Activated CD8-positive, alpha-beta T cell treated with anti-CD3 and anti-CD28 coated beads for 36 hours (primary cell): ENCODE results near the gene TRAPPC12. TPM values are rescaled to one million over a fixed set of nuclear protein-coding genes. Genes with fewer than 3 reads are reported as not detected.

ENCODE experiments used
- ATAC-seq: fragments of 200-7000 bp; cut with Tn5 transposase; one replicate; pipeline ENCODE4 v1.10.0; 2021; ENCODE audit warnings: mild to moderate bottlenecking, moderate library complexity
- CTCF ChIA-PET: fragments of 350-600 bp; sonication (Branson Sonifier 250); formaldehyde crosslinking; loops from one replicate; lab custom pipeline; 2021; ENCODE audit warnings: antibody characterized with exemption; lab: Charles Lee
- POLR2A ChIA-PET: fragments of 350-600 bp; sonication (Branson Sonifier 250); formaldehyde crosslinking; loops from one replicate; lab custom pipeline; 2021; ENCODE audit warnings: antibody characterized with exemption; lab: Charles Lee
- DNase-seq: peaks from one replicate; pipeline ENCODE4 v3.0.0-alpha.2; 2020
- H3K27ac Mint-ChIP-seq: one replicate; pipeline ENCODE4 v1.8.0; 2021; ENCODE audit warnings: mild to moderate bottlenecking, mixed read lengths
- H3K27me3 Mint-ChIP-seq: one replicate; pipeline ENCODE4 v1.8.0; 2021; ENCODE audit warnings: mixed read lengths
- H3K36me3 Mint-ChIP-seq: one replicate; pipeline ENCODE4 v1.8.0; 2021; ENCODE audit warnings: low read depth, mixed read lengths
- H3K4me1 Mint-ChIP-seq: one replicate; pipeline ENCODE4 v1.8.0; 2021; ENCODE audit warnings: low read depth, mixed read lengths
- H3K4me3 Mint-ChIP-seq: one replicate; pipeline ENCODE4 v1.8.0; 2021; ENCODE audit warnings: mild to moderate bottlenecking, moderate library complexity, mixed read lengths
- H3K9me3 Mint-ChIP-seq: one replicate; pipeline ENCODE4 v1.8.0; 2021; ENCODE audit warnings: mixed read lengths
- CTCF ChIP-seq: fragments of 200-600 bp; IDR thresholded peaks from one replicate; pipeline ENCODE4 v1.8.0; 2022; ENCODE audit warnings: antibody characterized with exemption, mild to moderate bottlenecking
- intact Hi-C: fragments of 100-400 bp; cut with micrococcal nuclease; formaldehyde crosslinking; loops from one replicate; pipeline ENCODE4 v1.10.0; 2022
- total RNA-seq, 2 experiments: library from RNA; stranded (reverse); gene quantifications; one replicate each; pipeline ENCODE4 v1.2.3, GENCODE V29; 2021

TRAPPC12 gene
- total RNA-seq, 2 experiments from 2014 or later = 52.9 to 65.3 TPM

GRCh38 chr2:3377612-3378432 is 1.7 kb upstream of the TRAPPC12 start, which contains the start of gene EIPR1:
EIPR1 (minus strand) TSS chr2:3377818; CDS start chr2:3377689, 129 bp downstream.
- Mint-ChIP-seq H3K4me3 (peak within 1 kb of the TSS; percentile 93), H3K9me3 (no peaks in the 10 kb centered on the region), H3K4me1 (peaks cover 31% of the 10 kb centered on the region), H3K27ac (peak within 1 kb of the TSS; percentile 93), H3K36me3 (peaks cover 24% of the 10 kb centered on the region), H3K27me3 (no peaks in the 10 kb centered on the region)
- ChIA-PET POLR2A (interaction anchor here (0.7 to 2.3 kb wide), 5 partner anchors 22 to 186 kb away, joined by 3 to 8 read pairs (median 3); partner anchors contain the start of gene RNASEH1), CTCF (interaction anchor here (1.0 to 1.3 kb wide), 2 partner anchors 18 to 46 kb away, joined by 3 to 4 read pairs; no protein-coding TSS in a partner anchor)
- no peak for TF ChIP-seq CTCF
- intact Hi-C loops = no loop called here
- ATAC-seq (peak; percentile 85), DNase-seq (peak; percentile 98)

GRCh38 chr2:3379339-3379646 is 201 bp upstream of the TRAPPC12 start:
- Mint-ChIP-seq H3K27ac (peak overlapping the region; percentile 93), H3K4me1 (peaks cover 35% of the 10 kb centered on the region), H3K36me3 (peaks cover 28% of the 10 kb centered on the region), H3K27me3 (no peaks in the 10 kb centered on the region), H3K9me3 (no peaks in the 10 kb centered on the region), H3K4me3 (peak overlapping the region; percentile 93)
- no peak for DNase-seq
- no peak for ATAC-seq
- POLR2A ChIA-PET = interaction anchor here (0.6 to 1.4 kb wide), 5 partner anchors 10 to 179 kb away, joined by 3 read pairs; partner anchors contain the start of gene RNASEH1
- intact Hi-C loops = no loop called here
- CTCF ChIA-PET = interaction anchor here (1.2 to 1.9 kb wide), 4 partner anchors 13 to 273 kb away, joined by 3 to 5 read pairs (median 5); no protein-coding TSS in a partner anchor
- TF ChIP-seq CTCF = no peak

GRCh38 chr2:3386448-3386958 is 7.0 kb downstream of the TRAPPC12 start:
- no peak overlapping the region for H3K27ac Mint-ChIP-seq
- TF ChIP-seq CTCF = no peak
- no peak for DNase-seq
- CTCF ChIA-PET = interaction anchor here (1.5 to 4.2 kb wide), 2 partner anchors 37 to 75 kb away, joined by 5 to 28 read pairs; no protein-coding TSS in a partner anchor
- peaks cover 27% of the 10 kb centered on the region for H3K4me1 Mint-ChIP-seq
- H3K27me3 Mint-ChIP-seq = no peaks in the 10 kb centered on the region
- H3K9me3 Mint-ChIP-seq = no peaks in the 10 kb centered on the region
- H3K36me3 Mint-ChIP-seq = peaks cover 40% of the 10 kb centered on the region
- ATAC-seq = no peak
- POLR2A ChIA-PET = no interaction called here
- intact Hi-C loops = loop anchor here (10.0 kb wide), 1 partner anchor 168 kb away; the partner anchor contains the start of gene RNASEH1
- no peak overlapping the region for H3K4me3 Mint-ChIP-seq

GRCh38 chr2:3387011-3387410 is 7.5 kb downstream of the TRAPPC12 start:
- no peaks in the 10 kb centered on the region for H3K9me3 Mint-ChIP-seq
- no peaks in the 10 kb centered on the region for H3K27me3 Mint-ChIP-seq
- DNase-seq (no peak), ATAC-seq (no peak)
- no peak for TF ChIP-seq CTCF
- intact Hi-C loops = loop anchor here (10.0 kb wide), 1 partner anchor 168 kb away; the partner anchor contains the start of gene RNASEH1
- peaks cover 36% of the 10 kb centered on the region for H3K36me3 Mint-ChIP-seq
- peaks cover 23% of the 10 kb centered on the region for H3K4me1 Mint-ChIP-seq
- no peak overlapping the region for H3K4me3 Mint-ChIP-seq
- no peak overlapping the region for H3K27ac Mint-ChIP-seq
- ChIA-PET POLR2A (no interaction called here), CTCF (interaction anchor here (1.5 to 4.2 kb wide), 2 partner anchors 36 to 75 kb away, joined by 5 to 28 read pairs; no protein-coding TSS in a partner anchor)
